Suprapubic skin (tissue), 3 donors: ENCODE measurements around the gene PIAS1.

Source experiments
- POLR2AphosphoS5 ChIP-seq, 3 donors: sonication (generic); formaldehyde crosslinking; IDR thresholded peaks; one replicate each; pipeline ENCODE4 v1.6.1; 2017; ENCODE audit warnings: antibody characterized with exemption in 3 of 3
- TF ChIP-seq, protein P1 (sequence below), 2 donors: fragments of 200-600 bp in 1 of 2; fragments of 450-650 bp in 1 of 2; sonication (generic) in 1 of 2; IDR thresholded peaks; one replicate each; pipeline ENCODE4 v1.5.1; 2016 to 2019; ENCODE audit warnings: antibody characterized with exemption in 2 of 2, mild to moderate bottlenecking in 1 of 2, moderate library complexity in 1 of 2

DNA sequence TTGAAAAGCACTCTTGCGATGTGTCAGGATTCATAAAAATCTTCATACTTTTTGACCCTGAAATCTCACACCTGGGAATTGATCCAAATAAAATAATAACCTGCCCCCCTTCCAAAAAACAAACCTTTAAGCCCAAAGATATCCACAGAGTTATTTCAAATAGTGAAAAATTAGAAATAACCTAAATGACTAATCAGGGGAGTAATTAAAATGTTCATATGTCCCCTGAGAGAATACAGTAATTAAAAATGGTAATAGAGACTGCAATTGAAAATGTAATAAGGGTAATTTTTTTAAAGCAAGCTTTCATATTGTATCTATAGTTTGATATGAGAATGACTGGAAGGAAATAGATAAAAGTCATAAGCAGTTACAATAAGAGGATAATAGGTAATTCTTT, 83.0 kb downstream of the PIAS1 start:
- TF ChIP-seq, protein P1, sequence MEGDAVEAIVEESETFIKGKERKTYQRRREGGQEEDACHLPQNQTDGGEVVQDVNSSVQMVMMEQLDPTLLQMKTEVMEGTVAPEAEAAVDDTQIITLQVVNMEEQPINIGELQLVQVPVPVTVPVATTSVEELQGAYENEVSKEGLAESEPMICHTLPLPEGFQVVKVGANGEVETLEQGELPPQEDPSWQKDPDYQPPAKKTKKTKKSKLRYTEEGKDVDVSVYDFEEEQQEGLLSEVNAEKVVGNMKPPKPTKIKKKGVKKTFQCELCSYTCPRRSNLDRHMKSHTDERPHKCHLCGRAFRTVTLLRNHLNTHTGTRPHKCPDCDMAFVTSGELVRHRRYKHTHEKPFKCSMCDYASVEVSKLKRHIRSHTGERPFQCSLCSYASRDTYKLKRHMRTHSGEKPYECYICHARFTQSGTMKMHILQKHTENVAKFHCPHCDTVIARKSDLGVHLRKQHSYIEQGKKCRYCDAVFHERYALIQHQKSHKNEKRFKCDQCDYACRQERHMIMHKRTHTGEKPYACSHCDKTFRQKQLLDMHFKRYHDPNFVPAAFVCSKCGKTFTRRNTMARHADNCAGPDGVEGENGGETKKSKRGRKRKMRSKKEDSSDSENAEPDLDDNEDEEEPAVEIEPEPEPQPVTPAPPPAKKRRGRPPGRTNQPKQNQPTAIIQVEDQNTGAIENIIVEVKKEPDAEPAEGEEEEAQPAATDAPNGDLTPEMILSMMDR (IDR thresholded peaks at IDR 0.05), result no peak
- TF ChIP-seq POLR2AphosphoS5 (IDR thresholded peaks at IDR 0.05), result no peak
